Activated naive CD8-positive, alpha-beta T cell treated with anti-CD3 and anti-CD28 coated beads, Interleukin-2, amount 10 ng/mL, durations not matched to agents 7 days and 5 days (primary cell): ENCODE measurements around the gene AHI1. TPM values are rescaled to one million over a fixed set of nuclear protein-coding genes. Genes with fewer than 3 reads are reported as not detected.

Source experiments
- ATAC-seq: fragments of 150-1000 bp; cut with Tn5 transposase; one replicate; pipeline ENCODE4 v1.10.0; 2021; ENCODE audit warnings: low read depth, moderate library complexity
- POLR2A ChIA-PET: fragments of 350-600 bp; sonication (Branson Sonifier 250); formaldehyde crosslinking; loops from one replicate; lab custom pipeline; 2021; ENCODE audit warnings: antibody characterized with exemption; lab: Charles Lee
- DNase-seq: peaks from one replicate; pipeline ENCODE4 v3.0.0; 2021
- H3K27ac Mint-ChIP-seq: one replicate; pipeline ENCODE4 v1.8.0; 2022; ENCODE audit warnings: mild to moderate bottlenecking, mixed read lengths
- H3K27me3 Mint-ChIP-seq: one replicate; pipeline ENCODE4 v1.8.0; 2022; ENCODE audit warnings: mild to moderate bottlenecking, moderate library complexity, mixed read lengths
- H3K36me3 Mint-ChIP-seq: one replicate; pipeline ENCODE4 v1.8.0; 2021; ENCODE audit warnings: mild to moderate bottlenecking, mixed read lengths
- H3K4me1 Mint-ChIP-seq: one replicate; pipeline ENCODE4 v1.8.0; 2021; ENCODE audit warnings: mixed read lengths
- H3K4me3 Mint-ChIP-seq: one replicate; pipeline ENCODE4 v1.8.0; 2022; ENCODE audit warnings: mild to moderate bottlenecking, moderate library complexity, mixed read lengths
- H3K9me3 Mint-ChIP-seq: one replicate; pipeline ENCODE4 v1.8.0; 2021; ENCODE audit warnings: mixed read lengths
- total RNA-seq, 2 experiments: library from RNA; stranded (reverse); gene quantifications; one replicate each; pipeline ENCODE4 v1.2.3, GENCODE V29; 2021

The AHI1 gene
- total RNA-seq, 2 experiments from 2014 or later, result 19.9 to 21.4 TPM

DNA sequence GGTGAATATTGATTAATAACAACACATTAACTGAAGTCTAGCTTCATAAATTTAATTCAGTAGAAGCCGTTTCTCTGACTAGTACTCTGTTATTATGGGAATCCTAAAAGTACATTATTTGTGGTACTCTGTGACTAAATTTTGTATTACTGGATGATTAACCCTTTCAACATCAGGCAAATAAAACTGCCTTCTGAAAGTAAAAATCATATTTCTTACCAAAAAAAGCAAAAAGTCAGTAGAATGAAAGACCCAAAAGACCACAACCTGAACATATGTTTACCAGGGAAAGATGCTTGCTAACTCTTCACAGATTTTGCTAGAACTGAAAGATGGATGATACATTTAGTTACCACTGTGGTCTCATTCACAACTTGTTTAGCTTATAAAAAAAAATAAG is 73.2 kb downstream of the AHI1 start:
- ATAC-seq, result no peak
- H3K27ac Mint-ChIP-seq, result no peak overlapping the region

DNA sequence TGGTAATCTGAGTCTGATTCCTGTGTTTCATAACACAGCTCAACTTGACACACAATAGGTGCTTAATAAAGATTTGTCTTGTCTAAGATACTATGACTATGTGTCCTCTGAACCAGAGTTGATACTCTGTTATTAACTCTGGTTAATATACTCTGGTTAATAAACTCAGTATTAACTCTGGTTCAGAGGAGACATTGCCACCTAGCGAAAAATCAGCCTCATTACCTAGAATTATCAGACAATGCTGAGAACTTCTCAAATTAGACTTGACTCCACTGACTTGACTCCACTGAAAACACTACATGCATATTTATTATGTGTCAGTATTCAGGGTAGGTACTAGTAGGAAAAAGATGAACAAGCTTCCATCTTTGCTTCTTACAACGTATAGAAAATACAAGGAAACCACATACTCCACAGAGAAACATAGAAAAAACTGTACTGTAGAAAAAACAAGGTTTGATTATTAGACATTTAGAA is 73.9 kb downstream of the AHI1 start:
- H3K4me3 Mint-ChIP-seq, result no peak overlapping the region

More for the DNA sequence above, 73.2 kb downstream of the AHI1 start:
- Mint-ChIP-seq H3K4me3 (no peak overlapping the region), H3K36me3 (no peaks in the 10 kb centered on the region), H3K9me3 (no peaks in the 10 kb centered on the region), H3K4me1 (peaks cover 2% of the 10 kb centered on the region), H3K27me3 (no peaks in the 10 kb centered on the region)
- POLR2A ChIA-PET, result no interaction called here
- DNase-seq, result no peak

DNA sequence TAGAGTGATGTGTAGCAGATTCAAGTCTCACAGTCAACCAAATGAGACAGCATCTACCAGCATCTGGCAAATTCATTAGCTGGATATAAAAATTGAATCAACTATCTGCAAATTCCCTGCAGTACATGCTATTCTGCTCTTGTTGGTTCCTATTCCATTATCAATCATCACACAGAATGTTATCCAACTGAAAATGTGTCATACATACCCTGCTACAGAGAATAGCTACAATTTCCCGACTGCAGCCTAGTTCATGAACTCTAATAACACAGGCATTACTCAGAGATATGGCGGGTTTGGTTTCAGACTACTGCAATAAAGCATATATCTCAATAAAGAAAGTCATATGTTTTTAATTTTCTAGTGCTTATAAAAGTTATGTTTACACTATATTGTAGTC is 78.4 kb downstream of the AHI1 start:
- ATAC-seq (no peak), DNase-seq (no peak)
- H3K4me1 Mint-ChIP-seq, result no peaks in the 10 kb centered on the region
- H3K27me3 Mint-ChIP-seq, result no peaks in the 10 kb centered on the region
- peaks cover 2% of the 10 kb centered on the region for H3K36me3 Mint-ChIP-seq
- H3K27ac Mint-ChIP-seq, result no peak overlapping the region
- no peaks in the 10 kb centered on the region for H3K9me3 Mint-ChIP-seq
- POLR2A ChIA-PET, result no interaction called here
- no peak overlapping the region for H3K4me3 Mint-ChIP-seq

More for the DNA sequence above, 73.9 kb downstream of the AHI1 start:
- DNase-seq, result no peak
- Mint-ChIP-seq H3K36me3 (no peaks in the 10 kb centered on the region), H3K27ac (no peak overlapping the region), H3K4me1 (peaks cover 2% of the 10 kb centered on the region), H3K27me3 (no peaks in the 10 kb centered on the region), H3K9me3 (no peaks in the 10 kb centered on the region)
- ATAC-seq, result peak; percentile 47
- POLR2A ChIA-PET, result no interaction called here

DNA sequence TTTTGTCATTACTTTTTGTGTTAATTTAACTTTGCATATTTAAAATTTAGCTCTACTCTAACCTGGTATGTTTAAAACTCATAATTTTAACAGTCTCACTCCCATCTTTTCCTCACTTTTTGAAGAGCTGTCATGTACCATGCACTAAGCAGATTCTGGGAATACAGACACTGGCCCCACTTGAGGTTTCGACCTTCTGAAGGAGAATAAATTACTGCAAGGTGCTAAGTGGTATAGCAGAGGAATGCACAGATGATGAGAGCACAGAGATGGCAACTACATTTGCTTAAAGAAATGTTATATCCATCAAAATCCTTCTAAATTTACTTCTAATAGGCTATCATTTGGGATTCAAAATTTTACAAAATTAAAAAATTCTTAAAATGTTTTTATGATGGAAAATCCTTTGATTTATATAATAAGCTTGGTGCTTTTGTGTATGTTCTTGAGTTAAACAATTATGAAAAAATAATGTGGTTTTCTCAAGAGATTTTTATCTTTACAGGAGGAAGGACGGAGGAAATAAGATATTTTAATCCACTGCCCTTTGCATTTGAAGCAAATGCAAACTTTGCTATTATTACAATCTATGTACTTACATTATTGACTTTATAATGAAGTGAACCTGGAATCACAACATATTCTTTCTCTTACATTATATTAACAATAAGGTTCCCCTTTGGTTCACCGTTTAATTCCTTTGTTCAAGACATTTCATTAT is 79.3 kb downstream of the AHI1 start:
- DNase-seq (no peak), ATAC-seq (no peak)
- Mint-ChIP-seq H3K27me3 (no peaks in the 10 kb centered on the region), H3K9me3 (no peaks in the 10 kb centered on the region), H3K27ac (no peak overlapping the region), H3K4me1 (peaks cover 3% of the 10 kb centered on the region), H3K36me3 (peaks cover 2% of the 10 kb centered on the region), H3K4me3 (no peak overlapping the region)
- POLR2A ChIA-PET, result no interaction called here

DNA sequence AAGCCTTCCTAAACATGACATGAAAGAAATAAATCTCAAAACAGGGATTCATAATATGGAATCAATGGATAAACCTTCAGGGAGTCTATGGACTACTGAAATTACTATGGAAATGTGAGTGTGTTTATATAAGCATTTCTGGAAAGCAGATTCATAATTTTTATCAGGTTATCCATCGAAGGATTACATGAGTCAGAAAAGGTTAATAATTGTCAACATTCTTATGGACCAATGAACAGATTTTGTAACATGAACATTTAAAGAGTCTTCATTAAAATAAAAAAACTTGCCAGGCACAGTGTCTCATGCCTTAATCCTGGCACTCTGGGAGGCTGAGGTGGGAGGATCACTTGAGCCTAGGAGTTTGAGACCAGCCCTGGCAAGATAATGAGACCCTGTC is 84.8 kb downstream of the AHI1 start:
- DNase-seq (no peak), ATAC-seq (no peak)
- peaks cover 4% of the 10 kb centered on the region for H3K36me3 Mint-ChIP-seq
- POLR2A ChIA-PET, result no interaction called here
- H3K4me3 Mint-ChIP-seq, result no peak overlapping the region
- no peak overlapping the region for H3K27ac Mint-ChIP-seq
- no peaks in the 10 kb centered on the region for H3K9me3 Mint-ChIP-seq
- H3K27me3 Mint-ChIP-seq, result no peaks in the 10 kb centered on the region
- H3K4me1 Mint-ChIP-seq, result peaks cover 3% of the 10 kb centered on the region

DNA sequence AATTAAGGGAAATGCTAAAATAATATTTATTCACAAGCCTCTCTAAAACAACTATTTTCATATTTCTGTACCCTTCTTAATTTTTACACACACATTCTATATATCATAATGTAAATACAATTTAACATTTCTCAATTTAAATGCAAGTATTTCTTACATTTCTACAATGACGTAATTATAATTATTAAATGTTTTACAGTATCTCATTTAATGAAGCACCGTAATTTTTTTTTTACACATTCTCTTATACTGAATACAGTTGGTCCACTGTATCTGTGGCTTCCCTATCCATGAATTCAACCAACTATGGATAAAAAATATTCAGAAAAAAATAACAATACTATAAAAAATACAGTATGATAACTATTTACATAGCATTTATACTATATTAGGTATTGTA is 85.7 kb downstream of the AHI1 start:
- POLR2A ChIA-PET, result no interaction called here
- Mint-ChIP-seq H3K27me3 (no peaks in the 10 kb centered on the region), H3K9me3 (no peaks in the 10 kb centered on the region), H3K4me3 (no peak overlapping the region), H3K4me1 (peaks cover 3% of the 10 kb centered on the region), H3K36me3 (peaks cover 4% of the 10 kb centered on the region), H3K27ac (no peak overlapping the region)
- DNase-seq, result no peak
- no peak for ATAC-seq

DNA sequence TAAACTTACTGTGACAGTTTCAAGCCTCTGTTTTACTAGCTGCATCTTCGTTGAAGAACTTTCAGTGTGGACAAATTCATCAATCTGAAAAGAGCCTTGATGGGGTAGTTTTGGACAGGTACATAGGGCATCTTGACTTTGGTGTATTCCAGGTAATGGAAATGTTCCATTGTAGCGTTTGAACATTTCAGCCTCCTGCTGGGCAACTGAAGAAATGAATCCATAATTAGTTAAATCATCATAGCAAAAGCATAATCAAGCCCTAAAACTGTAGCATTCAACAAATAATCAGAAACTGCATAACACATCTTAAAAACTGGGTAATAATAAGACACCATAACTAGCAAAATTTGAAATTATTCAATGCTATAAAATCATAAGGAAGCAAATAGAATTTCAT is 86.2 kb downstream of the AHI1 start:
- Mint-ChIP-seq H3K4me1 (peaks cover 3% of the 10 kb centered on the region), H3K27me3 (no peaks in the 10 kb centered on the region)

DNA sequence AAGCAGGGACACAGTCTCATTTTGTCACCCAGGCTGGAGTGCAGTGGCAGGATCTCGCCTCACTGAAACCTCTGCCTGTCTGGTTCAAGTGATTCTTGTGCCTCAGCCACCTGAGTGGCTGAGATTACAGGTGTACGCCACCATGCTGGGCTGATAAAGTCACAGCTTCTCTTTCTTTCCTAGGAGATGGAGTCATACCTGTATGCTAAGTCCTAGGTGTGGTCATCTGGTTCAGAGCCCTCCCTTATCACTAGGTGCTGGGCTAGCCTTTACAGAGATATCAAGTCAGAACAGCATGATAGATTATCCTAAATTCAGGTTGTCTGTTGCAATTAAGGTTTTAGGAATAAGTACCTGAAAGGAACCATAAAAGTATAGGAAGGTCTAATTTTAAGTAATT is 86.7 kb downstream of the AHI1 start:
- Mint-ChIP-seq H3K27ac (no peak overlapping the region), H3K36me3 (peaks cover 4% of the 10 kb centered on the region), H3K27me3 (no peaks in the 10 kb centered on the region), H3K4me3 (no peak overlapping the region), H3K9me3 (no peaks in the 10 kb centered on the region), H3K4me1 (peaks cover 3% of the 10 kb centered on the region)
- ATAC-seq, result no peak
- POLR2A ChIA-PET, result no interaction called here
- DNase-seq, result no peak

More for the DNA sequence above, 86.2 kb downstream of the AHI1 start:
- Mint-ChIP-seq H3K9me3 (no peaks in the 10 kb centered on the region), H3K27ac (no peak overlapping the region), H3K4me3 (no peak overlapping the region), H3K36me3 (peaks cover 4% of the 10 kb centered on the region)
- ATAC-seq (no peak), DNase-seq (no peak)
- POLR2A ChIA-PET, result no interaction called here

DNA sequence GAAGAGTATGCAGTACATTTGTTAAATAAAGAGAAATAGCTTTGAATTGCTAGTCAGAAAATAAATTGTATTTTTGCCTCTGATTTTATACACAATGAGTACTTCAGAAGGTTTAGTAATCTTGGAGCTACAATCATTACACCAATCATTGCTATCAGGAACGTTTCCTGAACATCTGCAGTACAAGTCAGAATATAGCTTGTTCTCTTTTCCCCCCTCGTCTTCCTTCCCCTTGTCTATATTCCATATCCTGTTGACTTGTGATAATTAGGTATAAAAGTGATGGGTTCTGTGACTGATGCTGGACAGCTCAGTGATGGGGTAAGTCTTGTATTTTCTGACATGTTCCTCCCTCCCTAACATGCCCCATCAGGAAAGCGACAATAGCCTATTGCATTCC is 94.0 kb downstream of the AHI1 start:
- POLR2A ChIA-PET, result no interaction called here
- ATAC-seq (no peak), DNase-seq (no peak)
- H3K4me1 Mint-ChIP-seq, result no peaks in the 10 kb centered on the region
- H3K27me3 Mint-ChIP-seq, result no peaks in the 10 kb centered on the region
- H3K36me3 Mint-ChIP-seq, result peaks cover 12% of the 10 kb centered on the region
- H3K4me3 Mint-ChIP-seq, result no peak overlapping the region
- no peak overlapping the region for H3K27ac Mint-ChIP-seq
- no peaks in the 10 kb centered on the region for H3K9me3 Mint-ChIP-seq

DNA sequence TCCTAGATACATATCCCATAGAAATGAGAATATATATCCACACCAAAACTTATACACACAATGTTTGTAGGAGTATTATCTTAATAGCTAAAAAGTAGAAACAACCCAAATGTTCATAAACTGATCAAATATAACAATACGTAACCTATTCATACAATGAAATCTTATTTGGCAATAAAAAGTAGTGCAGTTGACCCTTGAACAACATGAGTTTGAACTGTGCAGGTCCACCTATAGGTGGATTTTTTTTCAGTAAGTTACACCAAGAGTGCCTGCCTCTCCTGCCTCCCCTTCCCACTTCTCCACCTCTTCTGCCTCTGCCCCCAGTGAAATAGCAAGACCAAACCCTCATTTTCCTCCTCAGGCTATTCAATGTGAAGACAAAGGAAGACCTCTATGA is 95.2 kb downstream of the AHI1 start:
- Mint-ChIP-seq H3K27ac (no peak overlapping the region), H3K27me3 (no peaks in the 10 kb centered on the region), H3K4me1 (no peaks in the 10 kb centered on the region), H3K9me3 (no peaks in the 10 kb centered on the region), H3K36me3 (peaks cover 12% of the 10 kb centered on the region), H3K4me3 (no peak overlapping the region)
- POLR2A ChIA-PET, result no interaction called here
- DNase-seq, result no peak
- no peak for ATAC-seq

DNA sequence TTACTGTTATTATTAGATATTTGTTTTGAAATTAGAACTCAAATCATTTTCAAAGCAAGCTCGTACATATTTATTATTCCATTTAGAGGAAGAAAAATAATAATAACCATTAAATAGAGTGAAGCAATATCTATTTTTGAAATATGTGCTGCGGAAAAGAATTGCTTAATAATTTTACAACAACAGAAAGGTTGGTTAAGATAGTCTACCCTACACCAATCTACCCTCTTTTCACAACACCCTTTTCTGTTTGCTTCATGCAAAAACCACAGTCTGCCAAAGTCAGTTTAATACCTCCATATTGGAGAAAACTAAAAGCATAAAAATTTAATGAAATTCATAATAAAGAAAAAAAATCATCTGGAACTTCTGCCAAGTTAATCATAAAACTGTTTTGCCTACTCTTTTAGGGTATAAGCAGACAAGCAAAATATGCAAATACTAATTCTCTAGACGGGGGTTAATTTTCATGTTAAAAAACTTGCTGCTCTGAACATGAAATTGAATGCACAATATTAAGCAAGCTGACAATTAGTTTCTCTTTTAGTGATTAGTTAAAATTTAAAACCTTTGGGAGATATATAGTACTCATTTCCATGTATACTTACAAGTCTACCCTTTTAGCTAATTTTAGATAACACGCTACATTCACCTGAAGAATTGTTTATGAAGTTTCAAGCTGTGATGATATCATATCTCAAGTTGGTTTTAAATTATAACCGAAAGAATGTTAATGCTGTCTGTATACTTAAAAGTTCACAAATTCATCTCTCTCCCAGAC is 100.2 kb downstream of the AHI1 start:
- H3K4me3 Mint-ChIP-seq, result no peak overlapping the region
- no peaks in the 10 kb centered on the region for H3K27me3 Mint-ChIP-seq
- peaks cover 7% of the 10 kb centered on the region for H3K36me3 Mint-ChIP-seq
- ATAC-seq (no peak), DNase-seq (no peak)
- H3K9me3 Mint-ChIP-seq, result no peaks in the 10 kb centered on the region
- H3K27ac Mint-ChIP-seq, result no peak overlapping the region
- POLR2A ChIA-PET, result no interaction called here
- H3K4me1 Mint-ChIP-seq, result no peaks in the 10 kb centered on the region

DNA sequence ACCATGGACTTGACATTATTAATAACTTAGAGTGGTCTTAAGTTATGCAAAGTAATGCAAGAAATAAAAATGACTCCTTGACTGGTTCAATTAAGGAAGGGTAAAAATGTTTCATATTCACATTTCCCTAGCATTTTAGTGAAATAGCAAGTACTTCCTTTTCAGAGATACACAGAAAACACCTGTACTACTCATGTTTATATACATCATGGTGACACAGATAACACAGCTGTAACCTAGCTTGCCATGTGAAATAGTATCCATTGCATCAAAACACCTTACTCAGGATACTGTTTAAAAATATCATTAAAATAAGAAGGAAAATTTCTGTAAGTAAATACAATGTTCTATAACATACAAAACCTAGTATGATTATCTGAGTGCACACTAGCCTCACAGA is 102.4 kb downstream of the AHI1 start:
- H3K27ac Mint-ChIP-seq, result no peak overlapping the region
- DNase-seq (no peak), ATAC-seq (no peak)
- POLR2A ChIA-PET, result interaction anchor here (0.6 kb wide), 1 partner anchor 157 kb away, joined by 4 read pairs; no protein-coding TSS in a partner anchor
- H3K4me3 Mint-ChIP-seq, result no peak overlapping the region
- no peaks in the 10 kb centered on the region for H3K4me1 Mint-ChIP-seq
- no peaks in the 10 kb centered on the region for H3K27me3 Mint-ChIP-seq
- H3K9me3 Mint-ChIP-seq, result no peaks in the 10 kb centered on the region
- peaks cover 5% of the 10 kb centered on the region for H3K36me3 Mint-ChIP-seq

DNA sequence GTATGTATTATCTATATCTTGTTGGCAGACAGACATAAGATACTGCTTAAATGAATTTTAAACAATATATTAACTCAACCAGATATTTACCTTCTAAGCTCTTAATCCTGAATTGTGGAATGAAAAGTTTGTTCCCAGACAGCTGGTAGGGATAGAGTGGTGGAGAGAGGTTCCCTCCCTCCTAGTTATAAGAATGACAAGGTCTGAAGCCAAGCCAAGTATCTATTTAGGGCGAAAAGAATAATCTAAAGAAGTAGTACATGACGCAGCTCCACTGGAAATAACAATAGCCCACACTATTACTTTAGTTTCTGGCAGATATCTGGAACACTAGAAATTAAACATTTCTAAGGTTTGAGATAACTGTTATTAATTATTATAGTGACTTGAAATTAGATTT is 104.3 kb downstream of the AHI1 start:
- Mint-ChIP-seq H3K4me1 (no peaks in the 10 kb centered on the region), H3K4me3 (no peak overlapping the region), H3K9me3 (no peaks in the 10 kb centered on the region), H3K27ac (no peak overlapping the region), H3K27me3 (no peaks in the 10 kb centered on the region), H3K36me3 (peaks cover 1% of the 10 kb centered on the region)
- POLR2A ChIA-PET, result no interaction called here
- no peak for DNase-seq
- no peak for ATAC-seq

DNA sequence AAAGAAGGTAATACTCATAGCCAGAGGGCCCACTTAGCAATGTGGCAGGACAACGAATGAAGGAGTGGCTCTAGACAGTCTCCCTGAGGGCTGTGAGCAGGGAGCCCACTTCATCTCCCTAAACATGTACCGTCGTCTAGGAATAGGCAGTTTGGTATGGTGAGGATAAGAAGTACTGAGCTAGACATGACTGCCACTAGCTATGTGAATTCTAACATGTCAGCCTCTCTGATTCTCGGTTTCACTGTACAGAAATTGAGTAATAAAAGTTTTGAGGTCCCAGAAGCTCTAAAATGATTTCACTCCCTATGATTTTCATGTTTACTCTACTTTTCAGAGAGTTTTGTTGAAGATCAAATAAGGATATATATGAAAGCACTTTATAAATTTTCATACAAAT is 107.1 kb downstream of the AHI1 start:
- no peak overlapping the region for H3K4me3 Mint-ChIP-seq
- no peaks in the 10 kb centered on the region for H3K9me3 Mint-ChIP-seq
- peaks cover 1% of the 10 kb centered on the region for H3K36me3 Mint-ChIP-seq
- no peak overlapping the region for H3K27ac Mint-ChIP-seq
- DNase-seq (no peak), ATAC-seq (no peak)
- POLR2A ChIA-PET, result interaction anchor here (0.5 kb wide), 1 partner anchor 298 kb away, joined by 3 read pairs; no protein-coding TSS in a partner anchor
- no peaks in the 10 kb centered on the region for H3K27me3 Mint-ChIP-seq
- H3K4me1 Mint-ChIP-seq, result no peaks in the 10 kb centered on the region
